Keratinocyte (primary cell): Measurements from ENCODE around the gene SLC9A7. TPM values are rescaled to one million over a fixed set of nuclear protein-coding genes. Genes with fewer than 3 reads are reported as not detected.

Experiments
- DNase-seq: peaks from one replicate; pipeline ENCODE4 v3.0.0-alpha.2; 2011; ENCODE audit warnings: low read depth, missing footprints, low spot score
- FAIRE-seq: peaks from 2 replicates; lab custom pipeline; 2011; peaks lifted over from hg19 to GRCh38; lab: Jason Lieb, UNC
- H2AFZ ChIP-seq: 2 replicates; pipeline ENCODE4 v1.6.0; 2012; ENCODE audit warnings: low read length, control low read depth, inconsistent platforms; ENCODE audit not compliant: control insufficient read depth
- H3K27ac ChIP-seq: 2 replicates; pipeline ENCODE4 v1.5.1; 2011; ENCODE audit warnings: low read length; ENCODE audit not compliant: control insufficient read depth, insufficient read depth
- H3K27me3 ChIP-seq: 3 replicates; pipeline ENCODE4 v1.6.0; 2011; ENCODE audit warnings: low read length; ENCODE audit not compliant: control insufficient read depth, insufficient read depth; ENCODE audit errors: extremely low read depth
- H3K36me3 ChIP-seq, 2 experiments: 2 replicates in 1 of 2; 3 replicates in 1 of 2; pipeline ENCODE4 v1.5.1; 2011; ENCODE audit warnings: low read length in 2 of 2, mild to moderate bottlenecking in 1 of 2; ENCODE audit not compliant: control insufficient read depth in 2 of 2, insufficient read depth in 2 of 2; ENCODE audit errors: extremely low read depth in 1 of 2
- H3K4me1 ChIP-seq: 3 replicates; pipeline ENCODE4 v1.5.1; 2011; ENCODE audit warnings: low read length; ENCODE audit not compliant: control insufficient read depth, insufficient read depth; ENCODE audit errors: extremely low read depth
- H3K4me2 ChIP-seq: 3 replicates; pipeline ENCODE4 v1.6.0; 2011; ENCODE audit warnings: low read depth, low read length; ENCODE audit not compliant: control insufficient read depth, insufficient read depth; ENCODE audit errors: extremely low read depth
- H3K4me3 ChIP-seq, 3 experiments: fragments of 200-600 bp in 1 of 3; sonication (generic) in 1 of 3; 2 replicates in 2 of 3; 3 replicates in 1 of 3; pipeline ENCODE4 v1.5.1; 2011 to 2016; ENCODE audit warnings: low read length in 3 of 3, mild to moderate bottlenecking in 3 of 3, control low read depth in 2 of 3, inconsistent platforms in 1 of 3, low read depth in 1 of 3, mixed read lengths in 1 of 3, mixed run types in 1 of 3, moderate library complexity in 1 of 3; ENCODE audit not compliant: control insufficient read depth in 2 of 3, insufficient read depth in 2 of 3; ENCODE audit errors: extremely low read depth in 1 of 3
- H3K79me2 ChIP-seq: 2 replicates; pipeline ENCODE4 v1.6.0; 2012; ENCODE audit warnings: low read length; ENCODE audit not compliant: control insufficient read depth, insufficient read depth
- H3K9ac ChIP-seq: 3 replicates; pipeline ENCODE4 v1.6.0; 2011; ENCODE audit warnings: low read length; ENCODE audit not compliant: control insufficient read depth, insufficient read depth; ENCODE audit errors: extremely low read depth
- H3K9me1 ChIP-seq: 3 replicates; pipeline ENCODE4 v1.6.0; 2011; ENCODE audit warnings: low read length; ENCODE audit not compliant: control insufficient read depth, insufficient read depth; ENCODE audit errors: extremely low read depth
- H3K9me3 ChIP-seq: 2 replicates; pipeline ENCODE4 v1.5.1; 2012; ENCODE audit warnings: low read depth, low read length; ENCODE audit not compliant: control insufficient read depth
- H4K20me1 ChIP-seq: 3 replicates; pipeline ENCODE4 v1.6.0; 2011; ENCODE audit warnings: low read length; ENCODE audit not compliant: control insufficient read depth, insufficient read depth; ENCODE audit errors: extremely low read depth
- CTCF ChIP-seq, 3 experiments: IDR thresholded peaks in 1 of 3; conservative IDR thresholded peaks in 1 of 3; optimal IDR thresholded peaks in 1 of 3; 2 replicates in 2 of 3; 3 replicates in 1 of 3; pipeline versions ENCODE3 to v1.5.1; 2011; ENCODE audit warnings: low read length in 3 of 3, mild to moderate bottlenecking in 3 of 3, moderate library complexity in 2 of 3, control low read depth in 1 of 3, inconsistent platforms in 1 of 3; ENCODE audit not compliant: insufficient read depth in 2 of 3; ENCODE audit errors: extremely low read depth in 1 of 3
- EZH2 ChIP-seq: IDR thresholded peaks from one replicate; pipeline ENCODE4 v1.6.1; 2012; ENCODE audit warnings: inconsistent platforms, mild to moderate bottlenecking, low read length, moderate library complexity
- dilution Hi-C: fragments of 300-500 bp; cut with MboI; formaldehyde crosslinking; loops from one replicate; pipeline ENCODE4 v1.7.0; 2020; ENCODE audit warnings: low sequenced_read_pairs; ENCODE audit not compliant: extremely low pct_ligation_motif_present
- polyA plus RNA-seq, 5 experiments: library from polyadenylated mRNA; depleted of rRNA in 3 of 5; stranded (reverse) in 3 of 5; stranded (forward) in 1 of 5; unstranded in 1 of 5; fragments of >200 nt; gene quantifications; 1 replicate in 1 of 5; 2 replicates in 3 of 5; 3 replicates in 1 of 5; pipeline versions ENCODE4 v1.2.1 to v1.2.3, GENCODE V29; 2011 to 2012; ENCODE audit warnings: missing spikeins in 2 of 5, low read depth in 1 of 5, low replicate concordance in 1 of 5

SLC9A7 gene
- polyA plus RNA-seq, 1 donor (not counting 4 experiments of a cell fraction or from before 2014, with no cell fraction given) = 8.1 TPM

- H3K27ac ChIP-seq = no peak overlapping the region
- dilution Hi-C loops = no loop called here
- H3K27me3 ChIP-seq = no peaks in the 10 kb centered on the region
- H2AFZ ChIP-seq = no peak overlapping the region
- no peaks in the 10 kb centered on the region for H3K36me3 ChIP-seq
- no peak overlapping the region for H3K4me3 ChIP-seq
- H3K9ac ChIP-seq = no peak overlapping the region
- H4K20me1 ChIP-seq = no peaks in the 10 kb centered on the region
- FAIRE-seq (no peak), DNase-seq (no peak)
- H3K4me1 ChIP-seq = no peaks in the 10 kb centered on the region
- H3K4me2 ChIP-seq = no peak overlapping the region
- H3K9me1 ChIP-seq = no peaks in the 10 kb centered on the region
- no peaks in the 10 kb centered on the region for H3K9me3 ChIP-seq
- TF ChIP-seq EZH2 = no peak
- no peak for TF ChIP-seq CTCF (optimal IDR thresholded peaks at IDR 0.05 in 1 of 3, IDR thresholded peaks at IDR 0.05 in 1 of 3, conservative IDR thresholded peaks at IDR 0.05 in 1 of 3; ENCODE audit: extremely low read depth in 1 of 3, insufficient read depth in 2 of 3, low read length in 3 of 3)
- no peaks in the 10 kb centered on the region for H3K79me2 ChIP-seq
Measured at GRCh38 chrX:46624090-46624786, 134.7 kb downstream of the SLC9A7 start.

GRCh38 chrX:46621572-46621971, 137.3 kb downstream of the SLC9A7 start:
- DNase-seq (no peak), FAIRE-seq (no peak)
- no peaks in the 10 kb centered on the region for H3K79me2 ChIP-seq
- H3K4me1 ChIP-seq = no peaks in the 10 kb centered on the region
- H2AFZ ChIP-seq = no peak overlapping the region
- no peaks in the 10 kb centered on the region for H4K20me1 ChIP-seq
- H3K9ac ChIP-seq = no peak overlapping the region
- dilution Hi-C loops = no loop called here
- no peak overlapping the region for H3K27ac ChIP-seq
- TF ChIP-seq CTCF (optimal IDR thresholded peaks at IDR 0.05 in 1 of 3, IDR thresholded peaks at IDR 0.05 in 1 of 3, conservative IDR thresholded peaks at IDR 0.05 in 1 of 3; ENCODE audit: extremely low read depth in 1 of 3, insufficient read depth in 2 of 3, low read length in 3 of 3) = no peak
- no peak for TF ChIP-seq EZH2
- H3K9me3 ChIP-seq = no peaks in the 10 kb centered on the region
- H3K4me3 ChIP-seq = no peak overlapping the region
- no peaks in the 10 kb centered on the region for H3K36me3 ChIP-seq
- no peak overlapping the region for H3K4me2 ChIP-seq
- no peaks in the 10 kb centered on the region for H3K27me3 ChIP-seq
- no peaks in the 10 kb centered on the region for H3K9me1 ChIP-seq
